Femur (tissue), 1 donor: Measurements from ENCODE around the gene INSC.

Source experiments
- DNase-seq: peaks from one replicate; pipeline ENCODE4 v3.0.0-alpha.2; 2017

INSC gene

GRCh38 chr11:15227011-15227410 lies 112.3 kb downstream of the INSC start:
- no peak for DNase-seq

- DNase-seq = no peak
These were observed 113.7 kb downstream of the INSC start for GRCh38 chr11:15228331-15228849.

GRCh38 chr11:15229069-15229468 lies 114.3 kb downstream of the INSC start:
- DNase-seq = no peak

GRCh38 chr11:15232496-15232895 lies 117.8 kb downstream of the INSC start:
- DNase-seq = no peak

GRCh38 chr11:15233371-15234165 lies 118.8 kb downstream of the INSC start:
- no peak for DNase-seq

GRCh38 chr11:15234796-15235195 lies 120.1 kb downstream of the INSC start:
- no peak for DNase-seq

GRCh38 chr11:15236559-15236958 lies 121.8 kb downstream of the INSC start:
- DNase-seq = no peak

- DNase-seq = no peak
These were observed 124.1 kb downstream of the INSC start for GRCh38 chr11:15238856-15239255.

- no peak for DNase-seq
These were observed 134.0 kb downstream of the INSC start for GRCh38 chr11:15248749-15249148.

- no peak for DNase-seq
These were observed 143.9 kb downstream of the INSC start for GRCh38 chr11:15258433-15259165.

- DNase-seq = no peak
These were observed 152.3 kb downstream of the INSC start for GRCh38 chr11:15266999-15267398.

- no peak for DNase-seq
These were observed 153.9 kb downstream of the INSC start for GRCh38 chr11:15268598-15268997.

- DNase-seq = no peak
These were observed 160.4 kb downstream of the INSC start for GRCh38 chr11:15275141-15275540.

- DNase-seq = no peak
These were observed 161.9 kb downstream of the INSC start for GRCh38 chr11:15276621-15277020.

GRCh38 chr11:15278128-15278527 lies 163.4 kb downstream of the INSC start:
- DNase-seq = no peak

GRCh38 chr11:15280393-15280792 lies 165.7 kb downstream of the INSC start:
- DNase-seq = no peak

- DNase-seq = no peak
These were observed 168.0 kb downstream of the INSC start for GRCh38 chr11:15282754-15283153.

- no peak for DNase-seq
These were observed 171.7 kb downstream of the INSC start for GRCh38 chr11:15286465-15286864.

GRCh38 chr11:15288863-15289262 lies 174.1 kb downstream of the INSC start:
- DNase-seq = no peak

GRCh38 chr11:15289723-15290122 lies 175.0 kb downstream of the INSC start:
- DNase-seq = no peak

GRCh38 chr11:15291885-15292284 lies 177.2 kb downstream of the INSC start:
- no peak for DNase-seq

GRCh38 chr11:15293975-15294620 lies 179.4 kb downstream of the INSC start:
- no peak for DNase-seq

GRCh38 chr11:15295695-15296094 lies 181.0 kb downstream of the INSC start:
- no peak for DNase-seq
